HG03095 (cell line): ENCODE data around the gene PDE6H.

ENCODE experiments used
- ATAC-seq: cut with Tn5 transposase; IDR thresholded peaks from one replicate; pipeline ENCODE4 v1.9.1; 2021; ENCODE audit warnings: moderate library complexity; ENCODE audit not compliant: unreplicated experiment

Gene PDE6H

GRCh38 chr12:14999695-15000365 is 27.0 kb downstream of the PDE6H start:
- ATAC-seq: no peak

- no peak for ATAC-seq
Measured at GRCh38 chr12:15000575-15000974, 27.7 kb downstream of the PDE6H start.

GRCh38 chr12:15001733-15002382 is 29.0 kb downstream of the PDE6H start:
- ATAC-seq: no peak

- no peak for ATAC-seq
Measured at GRCh38 chr12:15004421-15004820, 31.6 kb downstream of the PDE6H start.

- ATAC-seq: no peak
Measured at GRCh38 chr12:15005064-15005463, 32.2 kb downstream of the PDE6H start.

GRCh38 chr12:15007551-15007950 is 34.7 kb downstream of the PDE6H start:
- no peak for ATAC-seq

GRCh38 chr12:15011162-15011561 is 38.3 kb downstream of the PDE6H start:
- no peak for ATAC-seq

- ATAC-seq: no peak
Measured at GRCh38 chr12:15013634-15014179, 40.9 kb downstream of the PDE6H start.

GRCh38 chr12:15014708-15015107 is 41.9 kb downstream of the PDE6H start:
- ATAC-seq: no peak

GRCh38 chr12:15015121-15015520 is 42.3 kb downstream of the PDE6H start:
- ATAC-seq: no peak

- no peak for ATAC-seq
Measured at GRCh38 chr12:15020156-15020555, 47.3 kb downstream of the PDE6H start.
